GM19455 (cell line): ENCODE data around the gene RIN2.
"Not testable (repeated sequence)": the region's sequence is repeated elsewhere in the genome, so short reads cannot be mapped to it uniquely, and the experiment has no call there.

Experiments used
- ATAC-seq: cut with Tn5 transposase; IDR thresholded peaks from one replicate; pipeline ENCODE4 v1.9.1; 2021; ENCODE audit not compliant: unreplicated experiment

Gene RIN2

GRCh38 chr20:19738951-19739350, 19.1 kb upstream of the RIN2 start:
- ATAC-seq, result no peak

GRCh38 chr20:19739351-19739750, 18.7 kb upstream of the RIN2 start:
- no peak for ATAC-seq

- ATAC-seq, result no peak
These were observed 17.5 kb upstream of the RIN2 start for GRCh38 chr20:19740512-19740911.

GRCh38 chr20:19741924-19742323, 16.1 kb upstream of the RIN2 start:
- ATAC-seq, result no peak

- ATAC-seq, result no peak
These were observed 15.0 kb upstream of the RIN2 start for GRCh38 chr20:19742974-19743639.

GRCh38 chr20:19743640-19743995, 14.4 kb upstream of the RIN2 start:
- ATAC-seq, result no peak

- ATAC-seq, result no peak
These were observed 13.0 kb upstream of the RIN2 start for GRCh38 chr20:19745106-19745505.

GRCh38 chr20:19745584-19745983, 12.5 kb upstream of the RIN2 start:
- ATAC-seq, result no peak

- ATAC-seq, result no peak
These were observed 11.7 kb upstream of the RIN2 start for GRCh38 chr20:19746396-19746795.

GRCh38 chr20:19747903-19748302, 10.2 kb upstream of the RIN2 start:
- no peak for ATAC-seq

- no peak for ATAC-seq
These were observed 9.4 kb upstream of the RIN2 start for GRCh38 chr20:19748681-19749080.

- no peak for ATAC-seq
These were observed 8.4 kb upstream of the RIN2 start for GRCh38 chr20:19749618-19750071.

GRCh38 chr20:19750101-19750606, 7.9 kb upstream of the RIN2 start:
- ATAC-seq, result no peak

GRCh38 chr20:19750907-19751636, 7.0 kb upstream of the RIN2 start:
- no peak for ATAC-seq

- ATAC-seq, result not testable (repeated sequence)
These were observed 3.9 kb upstream of the RIN2 start for GRCh38 chr20:19754201-19754600.

- ATAC-seq, result no peak
These were observed 1.1 kb upstream of the RIN2 start for GRCh38 chr20:19756761-19757486.

GRCh38 chr20:19757487-19758132, 448 bp upstream of the RIN2 start:
- ATAC-seq, result no peak

- no peak for ATAC-seq
These were observed 658 bp downstream of the RIN2 start for GRCh38 chr20:19758501-19759331.

GRCh38 chr20:19760371-19760721, 2.3 kb downstream of the RIN2 start:
- ATAC-seq, result no peak

GRCh38 chr20:19761326-19761725, 3.3 kb downstream of the RIN2 start:
- no peak for ATAC-seq

- no peak for ATAC-seq
These were observed 3.8 kb downstream of the RIN2 start for GRCh38 chr20:19761841-19762240.
